Esophagus muscularis mucosa (tissue), 3 donors: ENCODE data around the gene CD40.

Experiments used
- CTCF ChIP-seq, 3 experiments: fragments of 200-600 bp in 2 of 3; fragments of 450-650 bp in 1 of 3; sonication (generic) in 2 of 3; IDR thresholded peaks; one replicate each; pipeline ENCODE4 v1.5.1; 2017 to 2019; ENCODE audit warnings: antibody characterized with exemption in 3 of 3, mild to moderate bottlenecking in 2 of 3, moderate library complexity in 1 of 3
- POLR2AphosphoS5 ChIP-seq, 2 donors: sonication (generic); formaldehyde crosslinking; IDR thresholded peaks; one replicate each; pipeline ENCODE4 v1.6.1; 2017; ENCODE audit warnings: antibody characterized with exemption in 2 of 2

- TF ChIP-seq CTCF (IDR thresholded peaks at IDR 0.05) (peak in 1 of 3 experiments; percentile 21), POLR2AphosphoS5 (IDR thresholded peaks at IDR 0.05) (no peak)
Observed at GRCh38 chr20:46151936-46152335, 33.8 kb downstream of the CD40 start.
